OCI-LY7 (cell line): ENCODE results near the gene ZNF628. TPM values are rescaled to one million over a fixed set of nuclear protein-coding genes. Genes with fewer than 3 reads are reported as not detected.

Source experiments
- BruUV-seq: library from RNA; stranded (reverse); fragments of 400-500 nt; replicated peaks from 2 replicates; lab custom pipeline; 2021; lab: Mats Ljungman, UMichigan
- CTCF ChIA-PET: fragments of 300-600 bp; sonication (Branson Sonifier 250); formaldehyde crosslinking; loops from one replicate; lab custom pipeline; 2022; ENCODE audit warnings: antibody characterized with exemption; ENCODE audit not compliant: unreplicated experiment; lab: Charles Lee
- POLR2A ChIA-PET: fragments of 300-600 bp; sonication (Branson Sonifier 250); formaldehyde crosslinking; loops from one replicate; lab custom pipeline; 2022; ENCODE audit warnings: antibody characterized with exemption; lab: Charles Lee
- DNase-seq: peaks from one replicate; pipeline ENCODE4 v3.0.0-alpha.2; 2015; ENCODE audit warnings: low spot score
- H2AFZ ChIP-seq: fragments of 200-600 bp; sonication (generic), shearing (Covaris generic); 2 replicates; pipeline ENCODE4 v1.6.1; 2014; ENCODE audit warnings: mild to moderate bottlenecking, antibody characterized with exemption, low read length, moderate library complexity
- H3K27ac ChIP-seq: fragments of 200-600 bp; sonication (generic); 2 replicates; pipeline ENCODE4 v1.5.1; 2014; ENCODE audit warnings: mixed run types, low read depth, mild to moderate bottlenecking, moderate library complexity, low read length, inconsistent platforms; ENCODE audit not compliant: poor library complexity, severe bottlenecking
- H3K36me3 ChIP-seq: fragments of 200-600 bp; sonication (generic); 2 replicates; pipeline ENCODE4 v1.6.1; 2014; ENCODE audit warnings: mild to moderate bottlenecking, antibody characterized with exemption, low read length, moderate library complexity, mixed read lengths; ENCODE audit not compliant: insufficient read depth
- H3K4me1 ChIP-seq: fragments of 200-600 bp; sonication (generic); 2 replicates; pipeline ENCODE4 v1.5.1; 2014; ENCODE audit warnings: mild to moderate bottlenecking, low read length; ENCODE audit not compliant: insufficient read depth, poor library complexity, severe bottlenecking
- H3K4me2 ChIP-seq: fragments of 200-600 bp; sonication (generic); 2 replicates; pipeline ENCODE4 v1.6.1; 2014; ENCODE audit warnings: mild to moderate bottlenecking, low read length
- H3K4me3 ChIP-seq: fragments of 200-600 bp; sonication (generic); 2 replicates; pipeline ENCODE4 v1.5.1; 2014; ENCODE audit warnings: mild to moderate bottlenecking, low read depth, low read length; ENCODE audit not compliant: poor library complexity, severe bottlenecking
- H3K79me2 ChIP-seq: fragments of 200-600 bp; sonication (generic); 2 replicates; pipeline ENCODE4 v1.6.1; 2016; ENCODE audit warnings: low read depth, mild to moderate bottlenecking, low read length, moderate library complexity, mixed read lengths; ENCODE audit not compliant: insufficient read depth
- H3K9me2 ChIP-seq: fragments of 200-600 bp; sonication (generic); 2 replicates; pipeline ENCODE4 v1.6.1; 2016; ENCODE audit warnings: mild to moderate bottlenecking, low read length, mixed read lengths; ENCODE audit not compliant: insufficient read depth
- H3K9me3 ChIP-seq: fragments of 200-600 bp; sonication (generic); 2 replicates; pipeline ENCODE4 v1.6.1; 2014; ENCODE audit warnings: mild to moderate bottlenecking, mixed run types, low read length, mixed read lengths
- H4K20me1 ChIP-seq: fragments of 200-600 bp; sonication (generic); 2 replicates; pipeline ENCODE4 v1.6.1; 2014; ENCODE audit warnings: mild to moderate bottlenecking, antibody characterized with exemption, low read length, moderate library complexity, mixed read lengths; ENCODE audit not compliant: insufficient read depth
- EZH2phosphoT487 ChIP-seq: fragments of 200-600 bp; sonication (generic); IDR thresholded peaks from 2 replicates; pipeline ENCODE4 v1.6.1; 2018; ENCODE audit warnings: low read depth, borderline replicate concordance, mild to moderate bottlenecking, mixed run types, antibody characterized with exemption, low read length, moderate library complexity, mixed read lengths
- intact Hi-C: fragments of 100-400 bp; cut with micrococcal nuclease; formaldehyde crosslinking; loops from one replicate; pipeline ENCODE4 v1.10.0; 2022; ENCODE audit not compliant: unreplicated experiment
- total RNA-seq, 2 experiments: library from RNA; depleted of rRNA in 1 of 2; stranded (reverse); fragments of >200 nt in 1 of 2; shearing (Covaris generic) in 1 of 2; gene quantifications; 2 replicates each; pipeline ENCODE4 v1.2.3, GENCODE V29; 2014 to 2022
- TF ChIP-seq, protein P1 (sequence below): fragments of 200-600 bp; sonication (generic); conservative IDR thresholded peaks from 2 replicates; pipeline ENCODE4 v1.5.1; 2014; ENCODE audit warnings: mild to moderate bottlenecking, antibody characterized with exemption, low read length, moderate library complexity, mixed read lengths

The ZNF628 gene
- total RNA-seq, 2 experiments from 2014 or later, result 5.2 to 10.6 TPM

- POLR2A ChIA-PET, result interaction anchor here (1.0 kb wide), 1 partner anchor 150 kb away, joined by 3 read pairs; the partner anchor contains the start of gene ZNF784
- CTCF ChIA-PET, result no interaction called here
- Histone ChIP-seq H3K9me2 (no peaks in the 10 kb centered on the region), H3K4me2 (no peak overlapping the region), H3K9me3 (no peaks in the 10 kb centered on the region), H3K79me2 (peaks cover 13% of the 10 kb centered on the region; the same call in 1 of the 2 replicates), H3K36me3 (no peaks in the 10 kb centered on the region), H3K4me3 (no peak overlapping the region), H2AFZ (no peak overlapping the region), H4K20me1 (no peaks in the 10 kb centered on the region), H3K4me1 (peaks cover 21% of the 10 kb centered on the region), H3K27ac (no peak overlapping the region)
- BruUV-seq, result no TSS peak
- no peak for DNase-seq
- intact Hi-C loops, result no loop called here
- TF ChIP-seq, protein P1, sequence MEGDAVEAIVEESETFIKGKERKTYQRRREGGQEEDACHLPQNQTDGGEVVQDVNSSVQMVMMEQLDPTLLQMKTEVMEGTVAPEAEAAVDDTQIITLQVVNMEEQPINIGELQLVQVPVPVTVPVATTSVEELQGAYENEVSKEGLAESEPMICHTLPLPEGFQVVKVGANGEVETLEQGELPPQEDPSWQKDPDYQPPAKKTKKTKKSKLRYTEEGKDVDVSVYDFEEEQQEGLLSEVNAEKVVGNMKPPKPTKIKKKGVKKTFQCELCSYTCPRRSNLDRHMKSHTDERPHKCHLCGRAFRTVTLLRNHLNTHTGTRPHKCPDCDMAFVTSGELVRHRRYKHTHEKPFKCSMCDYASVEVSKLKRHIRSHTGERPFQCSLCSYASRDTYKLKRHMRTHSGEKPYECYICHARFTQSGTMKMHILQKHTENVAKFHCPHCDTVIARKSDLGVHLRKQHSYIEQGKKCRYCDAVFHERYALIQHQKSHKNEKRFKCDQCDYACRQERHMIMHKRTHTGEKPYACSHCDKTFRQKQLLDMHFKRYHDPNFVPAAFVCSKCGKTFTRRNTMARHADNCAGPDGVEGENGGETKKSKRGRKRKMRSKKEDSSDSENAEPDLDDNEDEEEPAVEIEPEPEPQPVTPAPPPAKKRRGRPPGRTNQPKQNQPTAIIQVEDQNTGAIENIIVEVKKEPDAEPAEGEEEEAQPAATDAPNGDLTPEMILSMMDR, result no peak
- no peak for TF ChIP-seq EZH2phosphoT487
These were observed 1.9 kb upstream of the ZNF628 start for GRCh38 chr19:55474269-55475265.

DNA sequence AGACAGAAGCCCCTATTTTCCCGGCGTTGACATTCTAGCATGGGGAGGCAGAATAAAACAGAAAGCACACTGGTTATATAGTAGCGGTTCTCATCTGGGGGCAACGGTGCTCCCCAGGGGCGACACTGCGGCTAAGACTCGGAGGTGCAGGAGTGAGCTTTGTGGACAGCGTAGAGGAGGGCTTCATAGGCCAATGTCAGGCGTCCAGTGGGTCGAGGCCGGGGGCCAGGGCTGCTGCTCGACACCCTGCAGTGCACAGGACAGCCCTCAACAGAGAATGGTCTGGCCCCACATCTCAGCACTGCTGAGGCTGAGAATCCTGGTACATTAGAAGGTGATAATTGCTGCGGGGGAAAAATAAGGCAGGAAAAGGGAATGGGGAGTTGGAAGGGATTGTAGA is 1.5 kb downstream of the ZNF628 start:
- TF ChIP-seq, protein P1, result no peak
- no peak for TF ChIP-seq EZH2phosphoT487
- H3K9me3 ChIP-seq, result no peaks in the 10 kb centered on the region
- no peaks in the 10 kb centered on the region for H4K20me1 ChIP-seq
- no TSS peak for BruUV-seq
- H3K9me2 ChIP-seq, result no peaks in the 10 kb centered on the region
- CTCF ChIA-PET, result interaction anchor here (1.7 kb wide), 1 partner anchor 26 kb away, joined by 4 read pairs; no protein-coding TSS in a partner anchor
- H3K4me3 ChIP-seq, result peak overlapping the region; percentile 71
- peaks cover 25% of the 10 kb centered on the region for H3K4me1 ChIP-seq
- no peak for DNase-seq
- H3K27ac ChIP-seq, result no peak overlapping the region
- peaks cover 13% of the 10 kb centered on the region; the same call in 1 of the 2 replicates for H3K79me2 ChIP-seq
- intact Hi-C loops, result no loop called here
- no peaks in the 10 kb centered on the region for H3K36me3 ChIP-seq
- no peak overlapping the region for H2AFZ ChIP-seq
- POLR2A ChIA-PET, result no interaction called here
- H3K4me2 ChIP-seq, result peak overlapping the region; percentile 68
